ENCODE measurements around the gene TMEM235. TPM values are rescaled to one million over a fixed set of nuclear protein-coding genes. Genes with fewer than 3 reads are reported as not detected.

The TMEM235 gene
- total and polyA plus RNA-seq, 9 of the 15 experiments (the other 6 are each of a cell fraction or from before 2014, with no cell fraction given) = not detected

GRCh38 chr17:78272181-78272913, 40.9 kb downstream of the TMEM235 start (continued):
- TF ChIP-seq SMARCC2 (IDR thresholded peaks at IDR 0.05; ENCODE audit: low read depth) (peak; percentile 86), MED1 (CRISPR knock-in tag; IDR thresholded peaks at IDR 0.05; ENCODE audit: borderline replicate concordance) (no peak), SPI1 (IDR thresholded peaks at IDR 0.05; ENCODE audit: borderline replicate concordance, low read depth, low read length) (no peak), KLF6 (CRISPR knock-in tag; IDR thresholded peaks at IDR 0.05; ENCODE audit: borderline replicate concordance) (peak; percentile 100), ZNF740 (CRISPR knock-in tag; IDR thresholded peaks at IDR 0.05) (no peak), ZNF740 (tag; IDR thresholded peaks at IDR 0.05) (peak; percentile 59 to 99; a peak in 3 of 4 replicates), ZC3H8 (IDR thresholded peaks at IDR 0.05) (no peak), E2F3 (CRISPR knock-in tag; IDR thresholded peaks at IDR 0.05) (peak; percentile 100), POLR2AphosphoS5 (IDR thresholded peaks at IDR 0.05; ENCODE audit: control insufficient read depth, insufficient read depth, low read depth, low read length) (peak; percentile 57), MEIS2 (IDR thresholded peaks at IDR 0.05; ENCODE audit: partially characterized antibody) (no peak), SMARCE1 (IDR thresholded peaks at IDR 0.05) (peak; percentile 86), PPARD (CRISPR knock-in tag; IDR thresholded peaks at IDR 0.05) (peak; percentile 98), ZNF512 (tag; IDR thresholded peaks at IDR 0.05) (no peak), PRMT5 (CRISPR knock-in tag; IDR thresholded peaks at IDR 0.05) (no peak), SRSF7 (optimal IDR thresholded peaks at IDR 0.05; ENCODE audit: low read depth, low read length) (no peak), KDM1A (IDR thresholded peaks at IDR 0.05) (peak; percentile 67 to 77), GABPB2 (CRISPR knock-in tag; conservative IDR thresholded peaks at IDR 0.05) (peak; percentile 94), EHMT2 (IDR thresholded peaks at IDR 0.05) (no peak), HIVEP1 (CRISPR knock-in tag; IDR thresholded peaks at IDR 0.05) (peak; percentile 100), EZH2 (IDR thresholded peaks at IDR 0.05; ENCODE audit: borderline replicate concordance, low read depth, low read length) (no peak), RAD51 (IDR thresholded peaks at IDR 0.05; ENCODE audit: borderline replicate concordance, low read depth) (peak; percentile 30; the same call in 1 of the 2 replicates), EP400 (IDR thresholded peaks at IDR 0.05) (peak; percentile 48), FOXO4 (CRISPR knock-in tag; IDR thresholded peaks at IDR 0.05) (peak; percentile 99), ZNF41 (CRISPR knock-in tag; conservative IDR thresholded peaks at IDR 0.05) (peak; percentile 98)
- TF ChIP-seq, protein P1, sequence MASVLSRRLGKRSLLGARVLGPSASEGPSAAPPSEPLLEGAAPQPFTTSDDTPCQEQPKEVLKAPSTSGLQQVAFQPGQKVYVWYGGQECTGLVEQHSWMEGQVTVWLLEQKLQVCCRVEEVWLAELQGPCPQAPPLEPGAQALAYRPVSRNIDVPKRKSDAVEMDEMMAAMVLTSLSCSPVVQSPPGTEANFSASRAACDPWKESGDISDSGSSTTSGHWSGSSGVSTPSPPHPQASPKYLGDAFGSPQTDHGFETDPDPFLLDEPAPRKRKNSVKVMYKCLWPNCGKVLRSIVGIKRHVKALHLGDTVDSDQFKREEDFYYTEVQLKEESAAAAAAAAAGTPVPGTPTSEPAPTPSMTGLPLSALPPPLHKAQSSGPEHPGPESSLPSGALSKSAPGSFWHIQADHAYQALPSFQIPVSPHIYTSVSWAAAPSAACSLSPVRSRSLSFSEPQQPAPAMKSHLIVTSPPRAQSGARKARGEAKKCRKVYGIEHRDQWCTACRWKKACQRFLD (CRISPR knock-in tag; IDR thresholded peaks at IDR 0.05) = peak; percentile 100
